HepG2 (cell line): ENCODE data around the gene UBE2H. TPM values are rescaled to one million over a fixed set of nuclear protein-coding genes. Genes with fewer than 3 reads are reported as not detected.

ENCODE experiments used
- ATAC-seq: fragments of 200-7000 bp; cut with Tn5 transposase; 3 replicates; pipeline ENCODE4 v1.9.1; 2020; ENCODE audit warnings: mild to moderate bottlenecking, moderate library complexity
- BruUV-seq: library from RNA; stranded (reverse); fragments of 400-500 nt; replicated peaks from 2 replicates; lab custom pipeline; 2021; lab: Mats Ljungman, UMichigan
- CTCF ChIA-PET: fragments of 300-600 bp; formaldehyde crosslinking; extraction: SDS; loops from one replicate; lab custom pipeline; 2021; ENCODE audit warnings: low total read pairs, inconsistent platforms, low intra/inter-chr PET ratio; lab: Yijun Ruan, JAX
- POLR2A ChIA-PET: fragments of 350-600 bp; sonication (Branson Sonifier 250); formaldehyde crosslinking; loops from one replicate; lab custom pipeline; 2020; ENCODE audit warnings: antibody characterized with exemption, inconsistent platforms; lab: Yijun Ruan, JAX
- DNase-seq: peaks from one replicate; pipeline ENCODE4 v3.0.0-alpha.2; 2015; ENCODE audit warnings: low spot score
- FAIRE-seq: peaks from 3 replicates; lab custom pipeline; 2011; peaks lifted over from hg19 to GRCh38; lab: Jason Lieb, UNC
- H2AFZ ChIP-seq: one replicate; pipeline ENCODE4 v1.6.1; 2011; ENCODE audit warnings: low read length, inconsistent platforms
- H3K27ac ChIP-seq: fragments of 300-600 bp; 3 replicates; pipeline ENCODE4 v1.8.0; 2011; ENCODE audit warnings: mixed run types, mild to moderate bottlenecking, mixed read lengths, low read length, inconsistent platforms; ENCODE audit not compliant: insufficient read depth; ENCODE audit errors: extremely low read length
- H3K27me3 ChIP-seq, 2 experiments: fragments of 200-600 bp in 1 of 2; 2 replicates in 1 of 2; 3 replicates in 1 of 2; pipeline versions ENCODE4 v1.6.0 to v1.8.0; 2011; ENCODE audit warnings: low read length in 2 of 2, mild to moderate bottlenecking in 2 of 2, moderate library complexity in 2 of 2, inconsistent platforms in 1 of 2; ENCODE audit not compliant: insufficient read depth in 2 of 2, control insufficient read depth in 1 of 2
- H3K36me3 ChIP-seq, 2 experiments: fragments of 200-600 bp in 1 of 2; replicated peaks in 1 of 2; 2 replicates in 1 of 2; 3 replicates in 1 of 2; pipeline versions ENCODE4 v1.5.1 to v1.8.0; 2011; ENCODE audit warnings: low read length in 2 of 2, inconsistent platforms in 1 of 2; ENCODE audit not compliant: insufficient read depth in 2 of 2, control insufficient read depth in 1 of 2
- H3K4me1 ChIP-seq: 2 replicates; pipeline ENCODE4 v1.5.1; 2012; ENCODE audit warnings: low read length, inconsistent platforms; ENCODE audit not compliant: insufficient read depth
- H3K4me2 ChIP-seq: 2 replicates; pipeline ENCODE4 v1.6.0; 2011; ENCODE audit warnings: low read depth, low read length, inconsistent platforms
- H3K4me3 ChIP-seq, 3 experiments: fragments of 200-600 bp in 1 of 3; sonication (generic), shearing (Covaris generic) in 1 of 3; replicated peaks in 1 of 3; 2 replicates each; pipeline ENCODE4 v1.5.1; 2011 to 2016; ENCODE audit warnings: low read length in 3 of 3, inconsistent platforms in 2 of 3, low read depth in 2 of 3, mild to moderate bottlenecking in 2 of 3, control low read depth in 1 of 3, mixed read lengths in 1 of 3; ENCODE audit not compliant: insufficient read depth in 1 of 3
- H3K79me2 ChIP-seq: one replicate; pipeline ENCODE4 v1.6.1; 2011; ENCODE audit warnings: low read length, inconsistent platforms; ENCODE audit not compliant: insufficient read depth
- H3K9ac ChIP-seq: 2 replicates; pipeline ENCODE4 v1.6.0; 2011; ENCODE audit warnings: mild to moderate bottlenecking, low read depth, low read length, inconsistent platforms; ENCODE audit not compliant: insufficient read depth
- H3K9me3 ChIP-seq: 2 replicates; pipeline ENCODE4 v1.5.1; 2012; ENCODE audit warnings: mild to moderate bottlenecking, low read length
- H4K20me1 ChIP-seq: 2 replicates; pipeline ENCODE4 v1.6.0; 2011; ENCODE audit warnings: inconsistent platforms, mild to moderate bottlenecking, low read length, moderate library complexity; ENCODE audit not compliant: insufficient read depth
- BORCS8-MEF2B ChIP-seq: sonication (generic); formaldehyde crosslinking; IDR thresholded peaks from 2 replicates; pipeline ENCODE4 v1.8.0; 2022; ENCODE audit warnings: mild to moderate bottlenecking, missing genetic modification reagents
- FOXK1 ChIP-seq: sonication (generic); formaldehyde crosslinking; IDR thresholded peaks from 2 replicates; pipeline ENCODE4 v1.4.0; 2020; ENCODE audit warnings: low read depth, missing genetic modification reagents, borderline replicate concordance
- FOXP4 ChIP-seq: sonication (generic); formaldehyde crosslinking; IDR thresholded peaks from 2 replicates; pipeline ENCODE4 v1.4.0; 2020; ENCODE audit warnings: missing genetic modification reagents
- MAFF ChIP-seq: IDR thresholded peaks from 2 replicates; pipeline ENCODE4 v1.6.1; 2011; ENCODE audit warnings: low read depth, low read length, improper control_type of control experiment
- MAFK ChIP-seq, 2 experiments: IDR thresholded peaks in 1 of 2; conservative IDR thresholded peaks in 1 of 2; 2 replicates each; pipeline ENCODE4 v1.6.1; 2011; ENCODE audit warnings: improper control_type of control experiment in 2 of 2, low read length in 2 of 2
- MBD4 ChIP-seq: IDR thresholded peaks from 2 replicates; pipeline ENCODE4 v1.6.1; 2012; ENCODE audit warnings: low read length, inconsistent platforms, borderline replicate concordance
- TGIF2 ChIP-seq: IDR thresholded peaks from 2 replicates; pipeline ENCODE4 v1.6.1; 2016; ENCODE audit warnings: control low read depth, missing compliant biosample characterization
- THAP7 ChIP-seq: sonication (generic); formaldehyde crosslinking; IDR thresholded peaks from 2 replicates; pipeline ENCODE4 v1.8.1; 2023; ENCODE audit warnings: mild to moderate bottlenecking, missing genetic modification reagents
- UBTF ChIP-seq: sonication (generic); formaldehyde crosslinking; IDR thresholded peaks from 2 replicates; pipeline ENCODE4 v1.4.0; 2020; ENCODE audit warnings: mild to moderate bottlenecking, missing genetic modification reagents
- ZNF121 ChIP-seq: sonication (generic); formaldehyde crosslinking; IDR thresholded peaks from 2 replicates; pipeline ENCODE4 v1.5.0; 2020; ENCODE audit warnings: mild to moderate bottlenecking, missing genetic modification reagents
- ZNF232 ChIP-seq: sonication (generic); formaldehyde crosslinking; IDR thresholded peaks from 2 replicates; pipeline ENCODE4 v1.4.0; 2020; ENCODE audit warnings: missing genetic modification reagents, borderline replicate concordance
- WGBS: methylation state at CpG from one replicate; pipeline ENCODE4 v1.1.6; 2017; ENCODE audit warnings: low lambda C conversion rate; 5-methylcytosine and 5-hydroxymethylcytosine counted together
- in situ Hi-C: cut with HindIII; loops from 2 replicates; pipeline ENCODE4 v1.10.0; 2017; ENCODE audit warnings: low pct_unique_long_range_greater_than_20kb; ENCODE audit not compliant: extremely low pct_ligation_motif_present
- intact Hi-C: fragments of 100-400 bp; cut with micrococcal nuclease; formaldehyde crosslinking; loops from one replicate; pipeline ENCODE4 v1.10.0; 2022; ENCODE audit not compliant: unreplicated experiment
- polyA plus RNA-seq, 8 experiments: library from polyadenylated mRNA; depleted of rRNA in 3 of 8; stranded (reverse) in 7 of 8; unstranded in 1 of 8; fragments of >200 nt; fragmentation: Illumina TruSeq in 4 of 8; extraction: Trizol in 4 of 8; gene quantifications; 2 replicates each; pipeline versions ENCODE4 v1.2.1 to v1.2.3, GENCODE V29; 2011 to 2016; ENCODE audit warnings: low read depth in 4 of 8, missing spikeins in 1 of 8, mixed read lengths in 1 of 8; ENCODE audit not compliant: insufficient read depth in 1 of 8
- total RNA-seq, 5 experiments: library from RNA; depleted of rRNA; stranded (reverse); fragments of >200 nt; fragmentation: Illumina TruSeq; extraction: Trizol; gene quantifications; 2 replicates each; pipeline ENCODE4 v1.2.3, GENCODE V29; 2016; ENCODE audit warnings: low read depth in 1 of 5

The UBE2H gene
- total and polyA plus RNA-seq, 2 of the 13 experiments (the other 11 are each of a cell fraction or from before 2014, with no cell fraction given) = 15.5 to 40.1 TPM

- H3K4me2 ChIP-seq = no peak overlapping the region
- CTCF ChIA-PET = interaction anchor here (0.6 kb wide), 1 partner anchor 110 kb away, joined by 3 read pairs; no protein-coding TSS in a partner anchor
- H3K9ac ChIP-seq = no peak overlapping the region
- intact Hi-C loops (no loop called here), in situ Hi-C loops (no loop called here)
- H3K4me3 ChIP-seq = no peak overlapping the region
- BruUV-seq = no TSS peak
- ATAC-seq (no peak), FAIRE-seq (no peak), DNase-seq (no peak)
- POLR2A ChIA-PET = no interaction called here
- H3K36me3 ChIP-seq = no peaks in the 10 kb centered on the region
- H3K9me3 ChIP-seq = no peaks in the 10 kb centered on the region
- TF ChIP-seq MAFK (conservative IDR thresholded peaks at IDR 0.05 in 1 of 2, IDR thresholded peaks at IDR 0.05 in 1 of 2; ENCODE audit: low read length in 2 of 2) (peak; percentile 68 to 79), MBD4 (no peak), MAFF (peak; percentile 61), TGIF2 (no peak), ZNF121 (CRISPR knock-in tag) (0 out of 2 replicates have a peak, but pooled peaks have one; percentile 11)
- H3K27ac ChIP-seq = no peak overlapping the region
- no peaks in the 10 kb centered on the region for H4K20me1 ChIP-seq
- 47% methylated on average over 8 of the region's 8 CpGs for WGBS
- H2AFZ ChIP-seq = no peak overlapping the region
- H3K79me2 ChIP-seq = peaks cover 13% of the 10 kb centered on the region
- H3K27me3 ChIP-seq = no peaks in the 10 kb centered on the region; a peak in 1 of 5 replicates
- peaks cover 38% of the 10 kb centered on the region for H3K4me1 ChIP-seq
Observed at GRCh38 chr7:129955993-129956543, 3.3 kb upstream of the UBE2H start.

GRCh38 chr7:129952086-129952652, 591 bp downstream of the UBE2H start:
- Histone ChIP-seq H3K4me1 (peaks cover 30% of the 10 kb centered on the region), H4K20me1 (peaks cover 10% of the 10 kb centered on the region), H3K9me3 (no peaks in the 10 kb centered on the region), H3K4me3 (peak overlapping the region; percentile 86 to 94 (median 87)), H3K36me3 (no peaks in the 10 kb centered on the region), H3K9ac (peak overlapping the region; percentile 90), H3K27me3 (no peaks in the 10 kb centered on the region; a peak in 1 of 5 replicates), H3K27ac (peak overlapping the region; percentile 92), H3K79me2 (peaks cover 47% of the 10 kb centered on the region), H2AFZ (no peak overlapping the region), H3K4me2 (peak overlapping the region; percentile 76)
- 2% methylated on average over 20 of the region's 43 CpGs for whole genome bisulfite sequencing
- no peak for FAIRE-seq
- CTCF ChIA-PET = no interaction called here
- POLR2A ChIA-PET = interaction anchor here (1.0 to 1.2 kb wide), 2 partner anchors 18 to 57 kb away, joined by 4 to 5 read pairs; no protein-coding TSS in a partner anchor
- intact Hi-C loops = loop anchor here (5.0 kb wide), 1 partner anchor 120 kb away; no protein-coding TSS in a partner anchor
- in situ Hi-C loops = no loop called here
- DNase-seq = no peak
- peak; percentile 14 for ATAC-seq
- no TSS peak for BruUV-seq
- TF ChIP-seq THAP7 (CRISPR knock-in tag) (peak; percentile 66; the same call in 1 of the 2 replicates), FOXP4 (CRISPR knock-in tag) (no peak), UBTF (CRISPR knock-in tag) (peak; percentile 12; the same call in 1 of the 2 replicates), MAFK (conservative IDR thresholded peaks at IDR 0.05 in 1 of 2, IDR thresholded peaks at IDR 0.05 in 1 of 2; ENCODE audit: low read length in 2 of 2) (no peak), ZNF232 (CRISPR knock-in tag) (no peak), BORCS8-MEF2B (0 out of 2 replicates have a peak, but pooled peaks have one; percentile 19), FOXK1 (0 out of 2 replicates have a peak, but pooled peaks have one; percentile 2)
